HepG2 (cell line): ENCODE measurements around the gene SNRPF. TPM values are rescaled to one million over a fixed set of nuclear protein-coding genes. Genes with fewer than 3 reads are reported as not detected.

Source experiments
- EHMT2 ChIP-seq: fragments of 200-600 bp; sonication (generic); IDR thresholded peaks from 2 replicates; pipeline ENCODE4 v1.7.0; 2017; ENCODE audit warnings: antibody characterized with exemption, low read depth, low read length, borderline replicate concordance
- HDAC1 ChIP-seq: sonication (generic); formaldehyde crosslinking; IDR thresholded peaks from 2 replicates; pipeline ENCODE4 v1.5.1; 2020; ENCODE audit warnings: mild to moderate bottlenecking, missing genetic modification reagents
- KDM3A ChIP-seq: IDR thresholded peaks from 2 replicates; pipeline ENCODE4 v1.6.1; 2018; ENCODE audit warnings: low read depth, missing compliant biosample characterization
- KDM4B ChIP-seq: sonication (generic); formaldehyde crosslinking; IDR thresholded peaks from 2 replicates; pipeline ENCODE4 v1.4.0; 2020; ENCODE audit warnings: missing genetic modification reagents
- RXRA ChIP-seq: sonication (generic); formaldehyde crosslinking; IDR thresholded peaks from 2 replicates; pipeline ENCODE4 v1.5.1; 2020; ENCODE audit warnings: missing genetic modification reagents
- SATB2 ChIP-seq: sonication (generic); formaldehyde crosslinking; IDR thresholded peaks from 2 replicates; pipeline ENCODE4 v1.5.0; 2020; ENCODE audit warnings: missing genetic modification reagents
- SKI ChIP-seq: fragments of 450-650 bp; IDR thresholded peaks from one replicate; pipeline ENCODE4 v1.6.1; 2018; ENCODE audit warnings: mild to moderate bottlenecking; ENCODE audit not compliant: partially characterized antibody
- SMAD1 ChIP-seq: sonication (generic); formaldehyde crosslinking; IDR thresholded peaks from 2 replicates; pipeline ENCODE4 v1.4.0; 2020; ENCODE audit warnings: missing genetic modification reagents, low read depth, mild to moderate bottlenecking, borderline replicate concordance
- TP53 ChIP-seq: sonication (generic); formaldehyde crosslinking; conservative IDR thresholded peaks from 2 replicates; pipeline ENCODE4 v1.4.0; 2020; ENCODE audit warnings: missing genetic modification reagents
- U2AF1 ChIP-seq: fragments of 200-400 bp; formaldehyde crosslinking; optimal IDR thresholded peaks from 2 replicates; pipeline ENCODE3; 2017; ENCODE audit warnings: mild to moderate bottlenecking, low read depth, low read length
- ZBTB8A ChIP-seq: sonication (generic); formaldehyde crosslinking; IDR thresholded peaks from 2 replicates; pipeline ENCODE4 v1.4.0; 2020; ENCODE audit warnings: mild to moderate bottlenecking, low read depth, missing genetic modification reagents, borderline replicate concordance
- ZMYM2 ChIP-seq: sonication (generic); formaldehyde crosslinking; IDR thresholded peaks from 2 replicates; pipeline ENCODE4 v1.8.0; 2022; ENCODE audit warnings: mild to moderate bottlenecking, missing genetic modification reagents
- ZNF230 ChIP-seq: sonication (generic); formaldehyde crosslinking; IDR thresholded peaks from 2 replicates; pipeline ENCODE4 v1.4.0; 2020; ENCODE audit warnings: mild to moderate bottlenecking, missing genetic modification reagents
- polyA plus RNA-seq, 8 experiments: library from polyadenylated mRNA; depleted of rRNA in 3 of 8; stranded (reverse) in 7 of 8; unstranded in 1 of 8; fragments of >200 nt; fragmentation: Illumina TruSeq in 4 of 8; extraction: Trizol in 4 of 8; gene quantifications; 2 replicates each; pipeline versions ENCODE4 v1.2.1 to v1.2.3, GENCODE V29; 2011 to 2016; ENCODE audit warnings: low read depth in 4 of 8, missing spikeins in 1 of 8, mixed read lengths in 1 of 8; ENCODE audit not compliant: insufficient read depth in 1 of 8
- total RNA-seq, 5 experiments: library from RNA; depleted of rRNA; stranded (reverse); fragments of >200 nt; fragmentation: Illumina TruSeq; extraction: Trizol; gene quantifications; 2 replicates each; pipeline ENCODE4 v1.2.3, GENCODE V29; 2016; ENCODE audit warnings: low read depth in 1 of 5
- TF ChIP-seq, protein P1 (sequence below): sonication (generic); formaldehyde crosslinking; IDR thresholded peaks from 2 replicates; pipeline ENCODE4 v1.4.0; 2020; ENCODE audit warnings: missing genetic modification reagents
- TF ChIP-seq, protein P2 (sequence below): sonication (generic); formaldehyde crosslinking; IDR thresholded peaks from 2 replicates; pipeline ENCODE4 v1.4.0; 2020; ENCODE audit warnings: mild to moderate bottlenecking, low read depth, missing genetic modification reagents
- TF ChIP-seq, protein P3 (sequence below): sonication (generic); formaldehyde crosslinking; IDR thresholded peaks from 2 replicates; pipeline ENCODE4 v1.8.1; 2023; ENCODE audit warnings: missing genetic modification reagents, inconsistent platforms, borderline replicate concordance
- TF ChIP-seq, protein P4 (sequence below): sonication (generic); formaldehyde crosslinking; IDR thresholded peaks from 2 replicates; pipeline ENCODE4 v1.4.0; 2020; ENCODE audit warnings: mild to moderate bottlenecking, missing genetic modification reagents
- TF ChIP-seq, protein P5 (sequence below): sonication (generic); formaldehyde crosslinking; IDR thresholded peaks from 2 replicates; pipeline ENCODE4 v1.4.0; 2020; ENCODE audit warnings: missing genetic modification reagents, borderline replicate concordance

SNRPF gene
- total and polyA plus RNA-seq, 2 of the 13 experiments (the other 11 are each of a cell fraction or from before 2014, with no cell fraction given), result 31.7 to 77.2 TPM

DNA sequence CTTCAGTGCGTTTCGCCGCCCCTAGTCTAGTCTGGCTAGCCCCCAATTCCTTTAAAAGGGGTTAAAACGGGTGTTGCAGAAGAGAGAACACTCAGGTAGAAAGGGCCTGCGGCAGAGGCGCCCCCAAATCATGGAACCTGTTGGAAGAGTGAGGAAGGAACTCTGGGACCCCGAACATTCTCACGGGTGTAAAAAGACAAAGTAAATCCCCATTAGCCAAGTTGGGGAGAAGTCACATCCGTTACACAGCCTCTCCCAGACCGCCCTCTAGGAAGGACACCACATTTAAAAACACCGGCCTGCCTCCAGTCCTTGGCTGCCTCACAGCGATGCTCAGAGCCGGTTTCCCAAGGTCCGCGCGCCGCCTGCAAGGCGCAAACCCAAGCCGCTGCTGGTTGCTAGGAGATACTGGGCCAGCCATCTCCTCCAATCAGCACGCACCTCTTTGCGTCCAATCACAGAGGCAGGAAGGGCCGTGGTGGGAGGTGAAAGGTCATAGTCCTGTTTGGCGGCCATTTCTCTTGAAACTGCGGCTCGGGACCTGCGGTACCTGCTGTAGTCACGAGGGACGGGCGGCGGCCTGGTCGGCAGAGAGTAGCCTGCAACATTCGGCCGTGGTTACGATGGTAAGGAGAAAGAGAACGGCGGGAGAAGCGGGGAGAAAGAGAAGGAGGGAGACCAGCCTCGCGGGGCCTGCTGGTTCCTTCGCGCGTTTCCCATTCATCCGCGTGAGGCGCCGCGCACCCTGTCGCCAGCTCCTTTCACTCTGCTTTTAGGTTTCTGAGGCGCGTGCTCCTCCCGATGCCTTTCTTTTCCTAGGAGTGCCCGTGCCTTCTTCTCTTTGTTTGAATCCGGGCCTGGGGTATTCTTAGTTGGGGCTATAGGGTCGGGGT, at the start of gene SNRPF (continued):
- peak; percentile 8 for TF ChIP-seq SKI
- TF ChIP-seq ZMYM2 (CRISPR knock-in tag), result no peak
- peak; percentile 84 for TF ChIP-seq HDAC1
- TF ChIP-seq, protein P1, sequence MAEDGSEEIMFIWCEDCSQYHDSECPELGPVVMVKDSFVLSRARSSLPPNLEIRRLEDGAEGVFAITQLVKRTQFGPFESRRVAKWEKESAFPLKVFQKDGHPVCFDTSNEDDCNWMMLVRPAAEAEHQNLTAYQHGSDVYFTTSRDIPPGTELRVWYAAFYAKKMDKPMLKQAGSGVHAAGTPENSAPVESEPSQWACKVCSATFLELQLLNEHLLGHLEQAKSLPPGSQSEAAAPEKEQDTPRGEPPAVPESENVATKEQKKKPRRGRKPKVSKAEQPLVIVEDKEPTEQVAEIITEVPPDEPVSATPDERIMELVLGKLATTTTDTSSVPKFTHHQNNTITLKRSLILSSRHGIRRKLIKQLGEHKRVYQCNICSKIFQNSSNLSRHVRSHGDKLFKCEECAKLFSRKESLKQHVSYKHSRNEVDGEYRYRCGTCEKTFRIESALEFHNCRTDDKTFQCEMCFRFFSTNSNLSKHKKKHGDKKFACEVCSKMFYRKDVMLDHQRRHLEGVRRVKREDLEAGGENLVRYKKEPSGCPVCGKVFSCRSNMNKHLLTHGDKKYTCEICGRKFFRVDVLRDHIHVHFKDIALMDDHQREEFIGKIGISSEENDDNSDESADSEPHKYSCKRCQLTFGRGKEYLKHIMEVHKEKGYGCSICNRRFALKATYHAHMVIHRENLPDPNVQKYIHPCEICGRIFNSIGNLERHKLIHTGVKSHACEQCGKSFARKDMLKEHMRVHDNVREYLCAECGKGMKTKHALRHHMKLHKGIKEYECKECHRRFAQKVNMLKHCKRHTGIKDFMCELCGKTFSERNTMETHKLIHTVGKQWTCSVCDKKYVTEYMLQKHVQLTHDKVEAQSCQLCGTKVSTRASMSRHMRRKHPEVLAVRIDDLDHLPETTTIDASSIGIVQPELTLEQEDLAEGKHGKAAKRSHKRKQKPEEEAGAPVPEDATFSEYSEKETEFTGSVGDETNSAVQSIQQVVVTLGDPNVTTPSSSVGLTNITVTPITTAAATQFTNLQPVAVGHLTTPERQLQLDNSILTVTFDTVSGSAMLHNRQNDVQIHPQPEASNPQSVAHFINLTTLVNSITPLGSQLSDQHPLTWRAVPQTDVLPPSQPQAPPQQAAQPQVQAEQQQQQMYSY (CRISPR knock-in tag), result no peak
- no peak for TF ChIP-seq EHMT2
- TF ChIP-seq, protein P2, sequence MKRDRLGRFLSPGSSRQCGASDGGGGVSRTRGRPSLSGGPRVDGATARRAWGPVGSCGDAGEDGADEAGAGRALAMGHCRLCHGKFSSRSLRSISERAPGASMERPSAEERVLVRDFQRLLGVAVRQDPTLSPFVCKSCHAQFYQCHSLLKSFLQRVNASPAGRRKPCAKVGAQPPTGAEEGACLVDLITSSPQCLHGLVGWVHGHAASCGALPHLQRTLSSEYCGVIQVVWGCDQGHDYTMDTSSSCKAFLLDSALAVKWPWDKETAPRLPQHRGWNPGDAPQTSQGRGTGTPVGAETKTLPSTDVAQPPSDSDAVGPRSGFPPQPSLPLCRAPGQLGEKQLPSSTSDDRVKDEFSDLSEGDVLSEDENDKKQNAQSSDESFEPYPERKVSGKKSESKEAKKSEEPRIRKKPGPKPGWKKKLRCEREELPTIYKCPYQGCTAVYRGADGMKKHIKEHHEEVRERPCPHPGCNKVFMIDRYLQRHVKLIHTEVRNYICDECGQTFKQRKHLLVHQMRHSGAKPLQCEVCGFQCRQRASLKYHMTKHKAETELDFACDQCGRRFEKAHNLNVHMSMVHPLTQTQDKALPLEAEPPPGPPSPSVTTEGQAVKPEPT (CRISPR knock-in tag), result 0 out of 2 replicates have a peak, but pooled peaks have one; percentile 46
- no peak for TF ChIP-seq U2AF1
- TF ChIP-seq ZNF230 (CRISPR knock-in tag), result peak; percentile 86; the same call in 1 of the 2 replicates
- no peak for TF ChIP-seq SATB2 (CRISPR knock-in tag)
- TF ChIP-seq, protein P3, sequence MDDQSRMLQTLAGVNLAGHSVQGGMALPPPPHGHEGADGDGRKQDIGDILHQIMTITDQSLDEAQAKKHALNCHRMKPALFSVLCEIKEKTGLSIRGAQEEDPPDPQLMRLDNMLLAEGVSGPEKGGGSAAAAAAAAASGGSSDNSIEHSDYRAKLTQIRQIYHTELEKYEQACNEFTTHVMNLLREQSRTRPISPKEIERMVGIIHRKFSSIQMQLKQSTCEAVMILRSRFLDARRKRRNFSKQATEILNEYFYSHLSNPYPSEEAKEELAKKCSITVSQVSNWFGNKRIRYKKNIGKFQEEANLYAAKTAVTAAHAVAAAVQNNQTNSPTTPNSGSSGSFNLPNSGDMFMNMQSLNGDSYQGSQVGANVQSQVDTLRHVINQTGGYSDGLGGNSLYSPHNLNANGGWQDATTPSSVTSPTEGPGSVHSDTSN (CRISPR knock-in tag), result peak; percentile 58; the same call in 1 of the 2 replicates
- 0 out of 2 replicates have a peak, but pooled peaks have one; percentile 32 for TF ChIP-seq KDM4B (CRISPR knock-in tag)
- TF ChIP-seq SMAD1 (CRISPR knock-in tag), result no peak; the same call in 1 of the 2 replicates
- peak; percentile 71 for TF ChIP-seq RXRA (CRISPR knock-in tag)
- no peak for TF ChIP-seq ZBTB8A (CRISPR knock-in tag)
- TF ChIP-seq KDM3A (CRISPR knock-in tag), result peak; percentile 64; the same call in 1 of the 2 replicates
- 0 out of 2 replicates have a peak, but pooled peaks have one; percentile 26 for TF ChIP-seq TP53 (CRISPR knock-in tag)
- TF ChIP-seq, protein P4, sequence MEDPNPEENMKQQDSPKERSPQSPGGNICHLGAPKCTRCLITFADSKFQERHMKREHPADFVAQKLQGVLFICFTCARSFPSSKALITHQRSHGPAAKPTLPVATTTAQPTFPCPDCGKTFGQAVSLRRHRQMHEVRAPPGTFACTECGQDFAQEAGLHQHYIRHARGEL (CRISPR knock-in tag), result no peak
- TF ChIP-seq, protein P5, sequence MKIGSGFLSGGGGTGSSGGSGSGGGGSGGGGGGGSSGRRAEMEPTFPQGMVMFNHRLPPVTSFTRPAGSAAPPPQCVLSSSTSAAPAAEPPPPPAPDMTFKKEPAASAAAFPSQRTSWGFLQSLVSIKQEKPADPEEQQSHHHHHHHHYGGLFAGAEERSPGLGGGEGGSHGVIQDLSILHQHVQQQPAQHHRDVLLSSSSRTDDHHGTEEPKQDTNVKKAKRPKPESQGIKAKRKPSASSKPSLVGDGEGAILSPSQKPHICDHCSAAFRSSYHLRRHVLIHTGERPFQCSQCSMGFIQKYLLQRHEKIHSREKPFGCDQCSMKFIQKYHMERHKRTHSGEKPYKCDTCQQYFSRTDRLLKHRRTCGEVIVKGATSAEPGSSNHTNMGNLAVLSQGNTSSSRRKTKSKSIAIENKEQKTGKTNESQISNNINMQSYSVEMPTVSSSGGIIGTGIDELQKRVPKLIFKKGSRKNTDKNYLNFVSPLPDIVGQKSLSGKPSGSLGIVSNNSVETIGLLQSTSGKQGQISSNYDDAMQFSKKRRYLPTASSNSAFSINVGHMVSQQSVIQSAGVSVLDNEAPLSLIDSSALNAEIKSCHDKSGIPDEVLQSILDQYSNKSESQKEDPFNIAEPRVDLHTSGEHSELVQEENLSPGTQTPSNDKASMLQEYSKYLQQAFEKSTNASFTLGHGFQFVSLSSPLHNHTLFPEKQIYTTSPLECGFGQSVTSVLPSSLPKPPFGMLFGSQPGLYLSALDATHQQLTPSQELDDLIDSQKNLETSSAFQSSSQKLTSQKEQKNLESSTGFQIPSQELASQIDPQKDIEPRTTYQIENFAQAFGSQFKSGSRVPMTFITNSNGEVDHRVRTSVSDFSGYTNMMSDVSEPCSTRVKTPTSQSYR (CRISPR knock-in tag), result no peak
